GM21825 (cell line): ENCODE measurements around the gene ADGRL1.
"Not testable (repeated sequence)": the region's sequence is repeated elsewhere in the genome, so short reads cannot be mapped to it uniquely, and the experiment has no call there.

Experiments used
- ATAC-seq: cut with Tn5 transposase; IDR thresholded peaks from one replicate; pipeline ENCODE4 v1.9.1; 2021; ENCODE audit warnings: mild to moderate bottlenecking, moderate library complexity; ENCODE audit not compliant: unreplicated experiment

The ADGRL1 gene

GRCh38 chr19:14218620-14219330 lies 12.8 kb upstream of the ADGRL1 start:
- ATAC-seq: no peak

DNA sequence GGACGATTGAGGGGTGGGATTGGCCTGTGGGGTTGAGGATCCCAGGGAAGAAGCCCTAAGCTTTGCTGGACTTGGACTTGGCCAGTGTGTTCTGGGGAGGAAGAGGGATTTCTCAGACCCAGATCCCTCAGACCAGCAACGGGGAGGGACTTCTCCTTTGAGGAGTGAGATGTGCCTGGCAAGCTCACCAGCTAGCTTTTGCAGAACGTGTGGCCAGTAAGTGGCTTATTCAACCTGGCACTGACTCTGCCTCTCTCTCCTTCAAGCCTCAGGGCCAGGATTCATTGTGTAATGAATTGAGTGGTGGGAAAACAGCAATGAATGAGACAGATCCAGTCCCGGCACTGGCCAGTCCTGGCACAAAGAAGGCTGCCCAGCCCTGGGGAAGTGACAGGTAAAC lies 11.9 kb upstream of the ADGRL1 start:
- ATAC-seq: not testable (repeated sequence)

GRCh38 chr19:14214580-14214979 lies 8.6 kb upstream of the ADGRL1 start:
- ATAC-seq: no peak

DNA sequence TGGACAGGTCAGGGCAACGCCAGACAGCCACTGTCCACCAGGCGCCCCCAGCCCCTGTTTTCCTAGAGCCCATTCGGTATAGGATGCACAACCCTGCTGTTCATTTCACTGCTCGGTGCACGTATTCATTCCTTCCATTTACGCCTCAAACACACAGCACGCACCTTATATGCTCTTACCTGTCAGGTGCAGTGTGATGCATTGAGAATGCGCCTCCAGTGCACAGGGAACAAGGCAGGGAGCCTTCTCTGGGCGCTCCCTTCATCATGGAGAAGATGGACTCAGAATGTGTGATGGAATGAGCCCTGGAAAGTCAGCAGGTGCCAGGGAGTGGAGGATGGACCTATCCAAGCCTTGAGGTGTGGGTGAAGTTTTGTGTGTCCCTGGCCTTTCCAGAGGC lies 4.2 kb upstream of the ADGRL1 start:
- not testable (repeated sequence) for ATAC-seq

GRCh38 chr19:14209401-14209800 lies 3.4 kb upstream of the ADGRL1 start:
- ATAC-seq: not testable (repeated sequence)

GRCh38 chr19:14208496-14208895 lies 2.5 kb upstream of the ADGRL1 start:
- ATAC-seq: not testable (repeated sequence)

DNA sequence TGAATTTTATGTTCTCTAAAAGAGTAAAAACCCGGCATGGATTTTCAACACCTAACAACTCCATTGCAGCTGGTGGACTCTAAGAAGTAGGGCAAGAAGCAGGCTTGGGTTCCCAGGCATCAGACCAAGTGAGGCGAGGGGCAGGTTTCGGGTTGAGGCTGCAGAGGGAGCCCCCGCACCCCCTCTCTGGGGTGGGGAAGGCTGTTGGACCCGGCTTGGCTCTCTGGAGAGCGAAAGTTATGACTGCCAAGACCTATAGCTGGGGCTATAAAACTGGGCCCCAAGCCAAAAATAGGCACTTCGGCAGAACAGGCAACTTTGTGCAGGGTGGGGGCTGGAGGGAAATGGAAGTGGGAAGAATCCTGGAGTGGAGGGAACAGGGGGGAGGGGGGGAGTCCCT lies 1.8 kb upstream of the ADGRL1 start:
- not testable (repeated sequence) for ATAC-seq

GRCh38 chr19:14206737-14207726 lies 1.1 kb upstream of the ADGRL1 start:
- not testable (repeated sequence) for ATAC-seq

DNA sequence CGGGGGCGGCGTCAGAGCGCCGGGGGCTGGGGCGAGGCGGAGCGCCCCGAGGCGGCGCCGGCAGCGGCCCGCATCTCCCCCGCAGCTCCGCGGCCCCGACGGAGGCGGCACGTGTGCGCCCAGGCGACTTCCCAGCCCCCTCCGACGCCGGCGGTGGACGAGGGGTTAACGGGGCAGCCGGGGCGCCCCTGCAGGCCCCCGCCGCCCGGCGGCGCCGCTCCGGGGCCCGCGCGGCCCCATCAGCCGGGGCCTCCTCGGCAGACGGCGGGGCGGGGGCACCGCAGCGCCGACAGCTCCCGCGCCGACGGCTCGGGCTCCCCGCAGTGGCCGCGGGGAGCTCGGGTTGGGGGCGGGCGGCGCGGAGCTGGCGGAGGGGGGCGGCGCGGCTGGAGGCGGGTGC lies 339 bp upstream of the ADGRL1 start:
- not testable (repeated sequence) for ATAC-seq

DNA sequence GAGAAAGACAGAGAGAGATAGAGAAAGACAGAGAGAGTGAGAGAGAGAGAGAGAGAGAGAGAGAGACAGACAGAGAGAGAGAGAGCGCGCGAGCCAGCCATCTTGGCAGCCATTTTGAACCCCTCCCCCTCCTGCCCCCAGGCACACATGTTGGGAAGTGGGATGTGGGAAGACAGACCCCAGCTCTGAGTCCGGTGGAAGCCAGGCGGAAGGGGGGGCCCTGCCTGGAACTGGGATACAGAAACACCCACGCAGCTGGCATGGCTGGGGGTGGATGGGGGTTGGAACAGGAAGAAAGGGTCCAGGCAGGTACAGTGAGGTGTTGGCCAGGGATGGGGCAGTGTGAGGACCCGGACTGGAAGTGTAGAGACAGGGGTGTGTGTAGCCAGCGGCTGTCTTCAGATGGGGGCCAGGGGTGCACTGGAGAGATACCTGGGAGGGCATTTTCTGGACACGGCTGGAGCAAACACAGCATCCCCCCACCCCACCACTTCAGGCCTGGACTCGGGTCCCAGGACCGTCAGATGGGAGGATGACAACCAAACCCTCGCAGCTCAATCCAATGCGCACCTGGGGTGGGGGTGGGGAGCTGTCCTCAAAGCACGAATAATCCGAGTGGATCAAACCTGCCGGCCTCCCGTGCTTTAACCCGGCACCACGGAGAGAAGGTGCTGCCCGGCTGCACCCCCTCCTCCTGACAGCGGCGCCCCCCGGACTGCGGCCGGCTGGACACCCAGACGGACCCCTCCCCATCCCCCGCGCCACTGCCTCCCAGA lies 1.1 kb downstream of the ADGRL1 start:
- ATAC-seq: not testable (repeated sequence)

GRCh38 chr19:14204219-14204618 lies 1.8 kb downstream of the ADGRL1 start:
- ATAC-seq: not testable (repeated sequence)

GRCh38 chr19:14203788-14204187 lies 2.2 kb downstream of the ADGRL1 start:
- not testable (repeated sequence) for ATAC-seq

GRCh38 chr19:14203177-14203576 lies 2.8 kb downstream of the ADGRL1 start:
- no peak for ATAC-seq

GRCh38 chr19:14201481-14201880 lies 4.5 kb downstream of the ADGRL1 start:
- not testable (repeated sequence) for ATAC-seq

DNA sequence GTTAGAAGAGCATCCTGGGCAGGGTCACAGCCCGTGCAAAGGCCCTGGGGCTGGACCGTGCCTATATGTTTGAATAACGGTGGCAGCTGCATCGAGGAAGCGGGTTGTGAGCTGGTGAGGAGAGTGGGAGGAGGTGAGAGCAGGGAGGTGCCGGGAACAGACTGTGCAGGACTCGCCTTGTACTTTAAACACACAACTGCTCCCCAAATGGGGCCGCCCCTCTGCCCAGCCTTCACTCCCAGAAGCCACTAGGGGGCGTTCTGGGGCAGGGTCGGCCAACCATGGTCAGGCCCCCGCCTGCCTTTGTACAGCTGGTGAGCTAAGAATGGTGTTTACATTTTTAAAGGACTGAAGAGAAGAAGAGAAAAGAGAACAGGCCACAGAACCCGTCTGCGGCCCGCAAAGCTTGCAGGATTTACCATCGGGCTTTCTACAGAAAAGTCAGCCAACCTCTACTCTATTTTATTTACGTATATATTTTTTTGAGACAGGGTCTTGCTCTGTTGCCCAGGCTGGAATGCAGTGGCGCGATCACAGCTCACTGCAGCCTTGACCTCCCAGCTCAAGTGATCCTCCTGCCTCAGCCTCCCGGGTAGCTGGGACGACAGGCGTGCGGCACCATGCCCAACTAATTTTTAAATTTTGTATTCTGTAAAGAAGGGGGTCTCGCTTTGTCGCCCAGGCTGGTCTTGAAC lies 5.7 kb downstream of the ADGRL1 start:
- not testable (repeated sequence) for ATAC-seq

DNA sequence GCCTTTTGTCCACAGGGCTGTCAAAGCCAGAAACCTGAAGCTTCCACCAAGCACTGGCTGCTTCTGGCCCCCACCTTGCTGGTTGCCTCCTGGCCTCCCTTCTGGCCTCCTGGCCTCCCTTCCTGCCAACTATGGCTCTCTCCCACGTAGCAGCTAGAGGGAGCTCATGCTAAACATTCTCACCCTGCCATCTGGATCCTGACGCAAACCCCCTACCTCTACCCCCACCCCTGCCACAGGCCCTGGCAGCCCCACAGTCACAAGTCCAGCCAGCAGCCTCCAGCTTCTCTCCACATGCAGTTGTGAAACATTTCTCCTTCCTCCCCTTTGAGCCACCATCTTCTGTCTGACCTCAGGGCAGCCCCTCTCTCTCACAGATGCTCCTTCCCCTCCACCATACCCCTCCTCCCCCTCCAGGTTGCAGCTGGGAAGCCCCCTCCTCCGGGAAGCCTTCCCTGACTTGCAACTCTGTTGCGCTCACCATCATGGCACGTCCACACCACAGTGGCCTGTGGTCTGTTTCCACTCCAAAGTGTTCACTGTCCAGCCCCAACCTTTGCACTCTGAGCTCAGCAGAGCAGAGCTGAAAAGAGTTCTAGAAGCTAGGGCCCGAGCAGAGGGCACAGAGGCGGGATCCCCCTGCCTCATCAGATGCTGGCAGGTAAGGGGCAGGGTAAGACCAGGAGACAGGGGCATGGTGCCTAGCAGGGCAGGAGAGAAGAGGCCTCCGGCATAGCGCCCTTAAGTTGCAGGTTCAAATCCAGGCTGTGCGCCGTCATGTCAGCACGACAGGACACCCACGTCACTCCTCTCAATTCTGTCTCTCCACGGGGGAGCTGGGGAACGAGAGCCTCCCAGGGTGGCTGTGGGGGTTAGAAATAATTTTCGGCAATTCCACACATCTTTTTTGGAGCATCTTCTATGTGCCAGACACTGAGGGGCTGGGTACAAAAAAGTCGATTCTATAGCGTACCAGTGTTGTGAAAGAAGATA lies 7.3 kb downstream of the ADGRL1 start:
- no peak for ATAC-seq

DNA sequence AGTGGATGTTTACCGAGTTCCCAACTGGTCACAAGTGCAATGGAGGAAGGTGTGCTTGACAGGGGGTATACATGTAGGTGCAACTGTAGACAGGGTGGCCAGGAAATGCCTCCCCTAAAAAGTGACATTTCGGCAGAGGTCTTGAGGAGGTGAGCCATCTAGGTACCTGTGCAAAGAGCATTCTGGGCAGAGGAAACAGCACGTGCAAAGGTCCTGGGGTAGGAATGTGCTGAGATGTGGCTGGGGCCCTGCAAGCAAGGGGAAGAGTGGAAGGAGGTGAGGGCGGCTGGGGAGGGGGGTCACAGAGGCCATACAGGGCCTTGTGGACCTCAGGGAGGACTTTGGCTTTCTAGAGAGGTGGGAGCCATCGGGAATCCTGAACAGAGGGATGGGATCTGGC lies 8.1 kb downstream of the ADGRL1 start:
- no peak for ATAC-seq

- ATAC-seq: not testable (repeated sequence)
Observed at GRCh38 chr19:14197288-14197687, 8.7 kb downstream of the ADGRL1 start.

DNA sequence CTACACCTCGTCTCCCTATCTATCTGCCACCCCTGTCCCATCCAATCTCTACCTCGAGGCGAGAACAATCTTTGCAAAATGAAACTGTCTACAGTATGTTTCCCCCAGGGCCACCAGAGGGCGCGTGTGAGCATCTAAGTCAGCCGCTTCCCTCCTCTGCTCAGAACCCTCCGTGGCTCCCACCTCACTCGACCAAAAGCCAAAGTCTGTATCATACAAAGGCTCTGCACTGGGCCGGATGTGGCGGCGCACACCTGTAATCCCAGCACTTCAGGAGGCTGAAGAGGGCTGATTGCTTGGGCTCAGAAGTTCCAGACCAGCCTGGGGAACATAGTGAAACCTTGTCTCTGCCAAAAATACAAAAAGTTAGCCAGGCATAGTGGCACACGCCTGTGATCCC lies 9.9 kb downstream of the ADGRL1 start:
- not testable (repeated sequence) for ATAC-seq
